ENCODE data around the gene RBPJ.

RBPJ gene

DNA sequence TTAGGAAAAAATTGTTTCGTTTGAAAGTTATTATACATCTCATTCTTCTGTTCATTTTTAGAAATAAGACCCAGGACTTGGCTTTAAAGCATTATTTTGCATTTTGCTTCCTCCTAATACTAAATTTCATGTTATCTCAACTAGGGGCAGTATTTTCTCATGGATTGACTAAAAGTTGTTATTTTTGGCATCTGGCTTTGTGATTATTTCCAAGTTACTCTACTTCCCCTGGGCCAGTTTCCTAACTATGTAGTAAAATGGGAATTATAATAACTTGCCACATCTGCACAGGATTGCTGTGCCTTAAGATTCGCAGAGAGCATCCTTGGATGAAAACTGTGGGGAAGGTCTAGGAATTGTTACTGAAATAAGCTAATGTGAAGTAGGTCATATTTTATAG lies 3.0 kb downstream of the RBPJ start:
- Histone ChIP-seq H3K4me3 (ENCODE audit: low read length) (peak overlapping the region; percentile 92), H3K9me3 (ENCODE audit: control insufficient read depth, low read length) (no peaks in the 10 kb centered on the region), H3K9ac (ENCODE audit: low read length) (peak overlapping the region; percentile 90), H3K4me1 (ENCODE audit: control insufficient read depth, insufficient read depth, low read length) (peaks cover 57% of the 10 kb centered on the region), H3K36me3 (ENCODE audit: control insufficient read depth, insufficient read depth, low read length, severe bottlenecking) (no peaks in the 10 kb centered on the region), H3K27me3 (replicated peaks; ENCODE audit: control insufficient read depth, insufficient read depth, low read length) (no peaks in the 10 kb centered on the region)
- DNase-seq (ENCODE audit: low read depth), result peak; percentile 85

DNA sequence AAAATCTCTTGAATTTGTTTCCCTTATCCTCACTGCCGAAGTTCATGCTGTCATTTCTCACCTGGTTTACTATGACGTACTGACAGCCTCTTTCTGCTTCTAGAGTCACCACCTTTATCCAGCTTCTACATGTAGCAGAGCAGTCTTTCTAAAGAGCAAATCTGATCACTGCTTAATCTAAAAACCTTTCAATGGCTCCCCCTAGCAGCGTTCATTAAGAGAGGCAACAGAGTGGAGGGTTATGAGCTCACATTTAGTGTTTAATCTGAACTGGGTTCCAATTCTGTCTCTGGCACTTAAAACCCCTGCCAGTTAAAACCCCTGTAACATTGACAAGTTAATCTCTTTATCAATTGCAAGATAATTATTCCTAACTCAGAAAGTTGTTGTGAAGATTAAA lies 4.4 kb downstream of the RBPJ start:
- no peaks in the 10 kb centered on the region for H3K27me3 ChIP-seq (replicated peaks; ENCODE audit: control insufficient read depth, insufficient read depth, low read length)
- peak; percentile 52 for DNase-seq (ENCODE audit: low read depth)
- H3K9ac ChIP-seq (ENCODE audit: low read length), result no peak overlapping the region
- no peaks in the 10 kb centered on the region for H3K36me3 ChIP-seq (ENCODE audit: control insufficient read depth, insufficient read depth, low read length, severe bottlenecking)
- peaks cover 57% of the 10 kb centered on the region for H3K4me1 ChIP-seq (ENCODE audit: control insufficient read depth, insufficient read depth, low read length)
- H3K4me3 ChIP-seq (ENCODE audit: low read length), result no peak overlapping the region
- no peaks in the 10 kb centered on the region for H3K9me3 ChIP-seq (ENCODE audit: control insufficient read depth, low read length)

DNA sequence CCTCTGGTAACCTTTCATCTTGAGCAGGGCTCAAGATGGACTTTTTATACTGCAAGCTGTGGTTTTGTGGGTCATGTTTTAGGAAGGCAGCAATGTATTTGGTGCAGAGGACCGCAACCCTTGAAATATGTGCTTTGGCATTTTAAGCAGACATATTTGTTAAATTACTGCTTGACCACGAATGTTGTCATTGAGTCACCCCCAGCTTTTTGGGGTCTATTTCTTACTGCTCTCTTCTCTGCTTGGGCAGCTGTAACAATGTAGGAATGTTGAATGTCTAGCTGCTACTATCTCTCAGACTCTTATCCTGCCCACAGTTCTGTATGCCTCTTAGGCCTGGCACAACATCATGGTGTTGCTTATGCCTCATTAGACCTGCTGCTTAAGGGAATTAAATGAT lies 6.0 kb downstream of the RBPJ start:
- Histone ChIP-seq H3K36me3 (ENCODE audit: control insufficient read depth, insufficient read depth, low read length, severe bottlenecking) (no peaks in the 10 kb centered on the region), H3K9me3 (ENCODE audit: control insufficient read depth, low read length) (no peaks in the 10 kb centered on the region), H3K9ac (ENCODE audit: low read length) (no peak overlapping the region), H3K4me3 (ENCODE audit: low read length) (peak overlapping the region; percentile 36), H3K27me3 (replicated peaks; ENCODE audit: control insufficient read depth, insufficient read depth, low read length) (no peaks in the 10 kb centered on the region), H3K4me1 (ENCODE audit: control insufficient read depth, insufficient read depth, low read length) (peaks cover 71% of the 10 kb centered on the region)
- peak; percentile 88 for DNase-seq (ENCODE audit: low read depth)

DNA sequence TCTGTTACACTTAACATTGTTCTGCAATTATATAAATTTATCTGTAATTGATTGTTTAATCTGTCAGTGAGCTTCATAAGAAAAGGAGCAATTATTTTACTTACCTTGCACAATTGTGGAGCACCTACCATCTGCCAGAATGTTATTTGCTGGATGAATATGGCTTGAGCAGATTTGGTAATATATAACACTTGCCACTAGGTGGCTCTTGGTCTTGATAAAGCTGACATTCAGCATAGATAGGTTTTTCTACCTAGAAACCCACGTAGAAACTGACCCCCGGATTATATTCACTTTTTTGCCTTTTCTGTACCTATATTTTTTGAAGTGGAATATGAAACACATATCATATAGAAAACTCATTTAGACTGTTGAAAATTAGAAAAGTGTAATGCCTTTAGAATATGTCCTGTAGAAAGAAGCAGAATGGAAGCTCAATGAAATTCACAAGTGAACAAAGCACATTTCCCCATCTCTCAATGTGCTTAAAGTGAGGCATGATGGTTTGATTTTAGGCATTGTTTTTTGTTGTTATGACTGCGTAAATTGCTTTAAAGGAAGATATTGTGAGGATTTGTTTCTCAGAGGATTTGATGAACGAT lies 9.5 kb downstream of the RBPJ start:
- Histone ChIP-seq H3K4me1 (ENCODE audit: control insufficient read depth, insufficient read depth, low read length) (peaks cover 60% of the 10 kb centered on the region), H3K9me3 (ENCODE audit: control insufficient read depth, low read length) (no peaks in the 10 kb centered on the region), H3K27me3 (replicated peaks; ENCODE audit: control insufficient read depth, insufficient read depth, low read length) (no peaks in the 10 kb centered on the region), H3K9ac (ENCODE audit: low read length) (no peak overlapping the region), H3K36me3 (ENCODE audit: control insufficient read depth, insufficient read depth, low read length, severe bottlenecking) (no peaks in the 10 kb centered on the region), H3K4me3 (ENCODE audit: low read length) (no peak overlapping the region)
- DNase-seq (ENCODE audit: low read depth), result peak; percentile 84

- H3K4me1 ChIP-seq (ENCODE audit: control insufficient read depth, insufficient read depth, low read length), result peaks cover 54% of the 10 kb centered on the region
- H3K4me3 ChIP-seq (ENCODE audit: low read length), result no peak overlapping the region
- DNase-seq (ENCODE audit: low read depth), result no peak
- no peaks in the 10 kb centered on the region for H3K9me3 ChIP-seq (ENCODE audit: control insufficient read depth, low read length)
- no peaks in the 10 kb centered on the region for H3K27me3 ChIP-seq (replicated peaks; ENCODE audit: control insufficient read depth, insufficient read depth, low read length)
- H3K9ac ChIP-seq (ENCODE audit: low read length), result no peak overlapping the region
- H3K36me3 ChIP-seq (ENCODE audit: control insufficient read depth, insufficient read depth, low read length, severe bottlenecking), result no peaks in the 10 kb centered on the region
These were observed 10.1 kb downstream of the RBPJ start for GRCh38 chr4:26330946-26331345.

GRCh38 chr4:26331380-26331950 lies 10.7 kb downstream of the RBPJ start:
- Histone ChIP-seq H3K4me3 (ENCODE audit: low read length) (no peak overlapping the region), H3K9me3 (ENCODE audit: control insufficient read depth, low read length) (no peaks in the 10 kb centered on the region), H3K4me1 (ENCODE audit: control insufficient read depth, insufficient read depth, low read length) (peaks cover 49% of the 10 kb centered on the region), H3K36me3 (ENCODE audit: control insufficient read depth, insufficient read depth, low read length, severe bottlenecking) (no peaks in the 10 kb centered on the region), H3K9ac (ENCODE audit: low read length) (no peak overlapping the region), H3K27me3 (replicated peaks; ENCODE audit: control insufficient read depth, insufficient read depth, low read length) (no peaks in the 10 kb centered on the region)
- DNase-seq (ENCODE audit: low read depth), result no peak

- no peak overlapping the region for H3K9ac ChIP-seq (ENCODE audit: low read length)
- peaks cover 27% of the 10 kb centered on the region for H3K4me1 ChIP-seq (ENCODE audit: control insufficient read depth, insufficient read depth, low read length)
- H3K4me3 ChIP-seq (ENCODE audit: low read length), result no peak overlapping the region
- no peaks in the 10 kb centered on the region for H3K27me3 ChIP-seq (replicated peaks; ENCODE audit: control insufficient read depth, insufficient read depth, low read length)
- H3K36me3 ChIP-seq (ENCODE audit: control insufficient read depth, insufficient read depth, low read length, severe bottlenecking), result no peaks in the 10 kb centered on the region
- no peak for DNase-seq (ENCODE audit: low read depth)
- H3K9me3 ChIP-seq (ENCODE audit: control insufficient read depth, low read length), result no peaks in the 10 kb centered on the region
These were observed 13.6 kb downstream of the RBPJ start for GRCh38 chr4:26334366-26334765.

DNA sequence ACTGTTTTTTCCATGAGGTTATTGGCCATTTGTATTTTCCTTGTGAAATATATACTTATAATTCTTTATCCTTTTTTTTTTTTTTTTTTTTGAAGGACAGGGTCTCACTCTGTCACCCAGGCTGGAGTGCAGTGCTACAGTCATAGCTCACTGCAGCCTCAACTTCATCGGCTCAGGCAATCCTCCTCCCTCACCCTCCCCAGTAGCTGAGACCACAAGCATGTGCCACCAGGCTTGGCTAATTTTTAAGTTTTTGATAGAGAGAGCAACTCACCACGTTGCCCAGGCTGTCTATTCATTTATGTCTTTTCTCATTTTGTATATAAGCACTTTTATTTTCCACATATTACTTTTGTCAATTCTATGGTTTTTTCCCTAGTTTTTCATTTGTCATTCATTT lies 16.8 kb downstream of the RBPJ start:
- Histone ChIP-seq H3K4me1 (ENCODE audit: control insufficient read depth, insufficient read depth, low read length) (peaks cover 22% of the 10 kb centered on the region), H3K4me3 (ENCODE audit: low read length) (no peak overlapping the region), H3K9ac (ENCODE audit: low read length) (no peak overlapping the region), H3K36me3 (ENCODE audit: control insufficient read depth, insufficient read depth, low read length, severe bottlenecking) (no peaks in the 10 kb centered on the region), H3K27me3 (replicated peaks; ENCODE audit: control insufficient read depth, insufficient read depth, low read length) (no peaks in the 10 kb centered on the region), H3K9me3 (ENCODE audit: control insufficient read depth, low read length) (no peaks in the 10 kb centered on the region)
- DNase-seq (ENCODE audit: low read depth), result no peak

DNA sequence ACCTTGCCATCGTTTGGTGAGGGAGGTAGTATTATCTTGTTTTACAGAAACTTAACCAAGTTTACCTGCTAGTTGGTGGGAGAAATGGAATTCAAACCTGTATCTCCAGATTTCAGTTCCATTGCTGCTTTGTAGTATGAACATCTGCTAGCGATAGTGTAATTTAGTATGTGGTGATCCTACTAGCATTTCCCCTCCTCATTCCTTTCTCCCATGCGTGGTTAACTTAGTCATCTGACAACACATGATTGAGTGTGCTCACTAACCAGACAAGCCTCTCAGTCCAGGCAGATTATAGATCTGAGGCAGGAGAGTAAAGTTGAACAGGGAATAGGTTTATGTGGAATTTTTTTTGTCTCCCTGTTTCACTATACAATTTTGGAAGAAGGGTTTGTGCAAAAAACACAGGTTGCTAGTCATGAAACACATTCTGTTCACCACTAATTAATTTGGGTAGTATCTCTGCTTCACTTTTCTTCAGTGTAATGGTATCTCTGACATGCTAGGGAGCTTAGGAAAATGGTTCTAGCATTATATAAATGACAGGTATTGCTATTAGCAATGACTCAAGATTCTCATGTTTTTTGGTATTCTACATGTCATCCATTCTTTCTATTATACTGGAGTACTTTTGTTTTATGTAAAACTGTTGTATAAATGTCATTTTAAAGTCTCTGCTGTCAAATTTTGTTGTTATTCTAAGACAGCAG lies 21.7 kb downstream of the RBPJ start:
- H3K4me3 ChIP-seq (ENCODE audit: low read length), result peak overlapping the region; percentile 37
- H3K4me1 ChIP-seq (ENCODE audit: control insufficient read depth, insufficient read depth, low read length), result peaks cover 48% of the 10 kb centered on the region
- H3K9me3 ChIP-seq (ENCODE audit: control insufficient read depth, low read length), result no peaks in the 10 kb centered on the region
- no peaks in the 10 kb centered on the region for H3K27me3 ChIP-seq (replicated peaks; ENCODE audit: control insufficient read depth, insufficient read depth, low read length)
- H3K9ac ChIP-seq (ENCODE audit: low read length), result peak overlapping the region; percentile 63
- DNase-seq (ENCODE audit: low read depth), result peak; percentile 71
- no peaks in the 10 kb centered on the region for H3K36me3 ChIP-seq (ENCODE audit: control insufficient read depth, insufficient read depth, low read length, severe bottlenecking)

- Histone ChIP-seq H3K36me3 (ENCODE audit: control insufficient read depth, insufficient read depth, low read length, severe bottlenecking) (no peaks in the 10 kb centered on the region), H3K27me3 (replicated peaks; ENCODE audit: control insufficient read depth, insufficient read depth, low read length) (no peaks in the 10 kb centered on the region), H3K9me3 (ENCODE audit: control insufficient read depth, low read length) (no peaks in the 10 kb centered on the region), H3K9ac (ENCODE audit: low read length) (peak overlapping the region; percentile 63), H3K4me1 (ENCODE audit: control insufficient read depth, insufficient read depth, low read length) (peaks cover 48% of the 10 kb centered on the region), H3K4me3 (ENCODE audit: low read length) (peak overlapping the region; percentile 37)
- peak; percentile 39 for DNase-seq (ENCODE audit: low read depth)
These were observed 22.2 kb downstream of the RBPJ start for GRCh38 chr4:26343038-26343398.

DNA sequence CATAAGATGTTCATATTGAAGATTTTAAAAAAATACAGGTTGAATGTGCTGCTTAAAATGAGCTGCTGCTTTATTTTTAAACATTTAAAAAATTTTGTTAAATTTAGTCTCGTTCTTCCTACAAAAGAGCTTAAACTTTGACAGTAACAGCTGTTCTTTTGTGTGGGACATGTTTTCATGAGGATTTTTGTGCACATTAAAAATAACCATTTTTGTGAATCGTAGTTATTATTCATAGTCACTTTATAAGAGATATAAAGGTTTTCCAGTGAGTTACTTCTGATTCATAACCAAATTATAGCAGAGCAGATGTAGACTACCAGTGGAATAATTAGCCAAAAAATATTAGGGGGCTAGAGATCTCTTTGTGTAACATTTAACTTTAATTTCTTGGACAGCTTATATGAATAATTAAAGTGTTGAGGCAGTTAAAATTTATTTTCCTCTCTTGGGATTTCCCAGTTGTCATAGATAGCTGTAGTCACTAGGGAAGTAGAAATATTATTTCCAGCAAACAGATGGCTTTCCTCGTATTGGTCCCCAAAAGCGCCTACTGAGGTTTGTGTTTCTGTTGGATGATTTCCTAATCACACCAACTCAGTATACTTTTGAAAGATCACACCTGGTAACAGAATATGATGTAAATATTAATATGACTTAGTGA lies 24.2 kb downstream of the RBPJ start:
- no peak overlapping the region for H3K9ac ChIP-seq (ENCODE audit: low read length)
- peaks cover 53% of the 10 kb centered on the region for H3K4me1 ChIP-seq (ENCODE audit: control insufficient read depth, insufficient read depth, low read length)
- no peak for DNase-seq (ENCODE audit: low read depth)
- no peaks in the 10 kb centered on the region for H3K36me3 ChIP-seq (ENCODE audit: control insufficient read depth, insufficient read depth, low read length, severe bottlenecking)
- H3K4me3 ChIP-seq (ENCODE audit: low read length), result peak overlapping the region; percentile 66
- no peaks in the 10 kb centered on the region for H3K9me3 ChIP-seq (ENCODE audit: control insufficient read depth, low read length)
- H3K27me3 ChIP-seq (replicated peaks; ENCODE audit: control insufficient read depth, insufficient read depth, low read length), result no peaks in the 10 kb centered on the region

Data from adipocyte (in vitro differentiated cells).